Measurements from ENCODE around the gene NTSR1.
"Not testable (repeated sequence)": the region's sequence is repeated elsewhere in the genome, so short reads cannot be mapped to it uniquely, and the experiment has no call there.

The NTSR1 gene

GRCh38 chr20:62674370-62674769, 34.3 kb upstream of the NTSR1 start:
- DNase-seq (ENCODE audit: low read depth in 1 of 2, low spot score in 1 of 2), result no peak

GRCh38 chr20:62675156-62675876, 33.3 kb upstream of the NTSR1 start:
- no peak for DNase-seq (ENCODE audit: low read depth in 1 of 2, low spot score in 1 of 2)

GRCh38 chr20:62675877-62676260, 32.8 kb upstream of the NTSR1 start:
- no peak for DNase-seq (ENCODE audit: low read depth in 1 of 2, low spot score in 1 of 2)

GRCh38 chr20:62676976-62677375, 31.7 kb upstream of the NTSR1 start:
- no peak for DNase-seq (ENCODE audit: low read depth in 1 of 2, low spot score in 1 of 2)

GRCh38 chr20:62677678-62678077, 31.0 kb upstream of the NTSR1 start:
- DNase-seq (ENCODE audit: low read depth in 1 of 2, low spot score in 1 of 2), result no peak

GRCh38 chr20:62678553-62678952, 30.1 kb upstream of the NTSR1 start:
- DNase-seq (ENCODE audit: low read depth in 1 of 2, low spot score in 1 of 2), result no peak

- no peak for DNase-seq (ENCODE audit: low read depth in 1 of 2, low spot score in 1 of 2)
Measured at GRCh38 chr20:62679978-62680589, 28.6 kb upstream of the NTSR1 start.

GRCh38 chr20:62682912-62683517, 25.6 kb upstream of the NTSR1 start:
- DNase-seq (ENCODE audit: low read depth in 1 of 2, low spot score in 1 of 2), result no peak

- DNase-seq (ENCODE audit: low read depth in 1 of 2, low spot score in 1 of 2), result not testable (repeated sequence)
Measured at GRCh38 chr20:62683660-62684322, 24.8 kb upstream of the NTSR1 start.

GRCh38 chr20:62684981-62685380, 23.7 kb upstream of the NTSR1 start:
- no peak for DNase-seq (ENCODE audit: low read depth in 1 of 2, low spot score in 1 of 2)

GRCh38 chr20:62685781-62686555, 22.7 kb upstream of the NTSR1 start:
- no peak for DNase-seq (ENCODE audit: low read depth in 1 of 2, low spot score in 1 of 2)

GRCh38 chr20:62686869-62687830, 21.5 kb upstream of the NTSR1 start:
- no peak for DNase-seq (ENCODE audit: low read depth in 1 of 2, low spot score in 1 of 2)

- no peak for DNase-seq (ENCODE audit: low read depth in 1 of 2, low spot score in 1 of 2)
Measured at GRCh38 chr20:62688083-62688482, 20.6 kb upstream of the NTSR1 start.

GRCh38 chr20:62688855-62689460, 19.7 kb upstream of the NTSR1 start:
- no peak for DNase-seq (ENCODE audit: low read depth in 1 of 2, low spot score in 1 of 2)

- DNase-seq (ENCODE audit: low read depth in 1 of 2, low spot score in 1 of 2), result no peak
Measured at GRCh38 chr20:62689861-62690260, 18.8 kb upstream of the NTSR1 start.

GRCh38 chr20:62690261-62690820, 18.3 kb upstream of the NTSR1 start:
- no peak for DNase-seq (ENCODE audit: low read depth in 1 of 2, low spot score in 1 of 2)

GRCh38 chr20:62691487-62691886, 17.1 kb upstream of the NTSR1 start:
- DNase-seq (ENCODE audit: low read depth in 1 of 2, low spot score in 1 of 2), result no peak

- no peak for DNase-seq (ENCODE audit: low read depth in 1 of 2, low spot score in 1 of 2)
Measured at GRCh38 chr20:62692176-62692575, 16.5 kb upstream of the NTSR1 start.

- DNase-seq (ENCODE audit: low read depth in 1 of 2, low spot score in 1 of 2), result no peak
Measured at GRCh38 chr20:62692801-62693523, 15.7 kb upstream of the NTSR1 start.
